Adipose tissue (tissue), 3 donors: ENCODE data around the gene PDSS2. TPM values are rescaled to one million over a fixed set of nuclear protein-coding genes. Genes with fewer than 3 reads are reported as not detected.
"Not testable (repeated sequence)": the region's sequence is repeated elsewhere in the genome, so short reads cannot be mapped to it uniquely, and the experiment has no call there.

Source experiments
- H3K27ac ChIP-seq: one replicate; pipeline ENCODE4 v1.5.1; 2013; ENCODE audit warnings: low read depth, low read length
- WGBS, 3 donors: extraction: QIAGEN DNeasy Blood & Tissue Kit; methylation state at CpG; one replicate each; pipeline ENCODE4 v1.1.7; 2013; 5-methylcytosine and 5-hydroxymethylcytosine counted together
- polyA plus RNA-seq, 3 donors: library from polyadenylated mRNA; stranded (reverse); fragments of 200-250 nt; gene quantifications; one replicate each; pipeline ENCODE4 v1.2.3, GENCODE V29; 2013
- donor health status: healthy with polysubstance abuse.
- donor health status: Bipolar disorder and iron deficiency.
- donor health status: healthy.

Gene PDSS2
- polyA plus RNA-seq, 3 donors = 6.7 to 10.4 (median 8.9) TPM

GRCh38 chr6:107434812-107435211 is 24.6 kb downstream of the PDSS2 start:
- no peak overlapping the region for H3K27ac ChIP-seq
- WGBS, 3 donors = 91 to 97% (median 93%) methylated on average over 3 of the region's 3 CpGs

- H3K27ac ChIP-seq = not testable (repeated sequence)
- 64 to 92% (median 65%) methylated on average over 6 of the region's 6 CpGs for WGBS, 3 donors
Observed at GRCh38 chr6:107425951-107426350, 33.4 kb downstream of the PDSS2 start.

GRCh38 chr6:107423474-107423990 is 35.8 kb downstream of the PDSS2 start:
- 24 to 62% (median 40%) methylated on average over 1 of the region's 1 CpG for WGBS, 3 donors

GRCh38 chr6:107421696-107422256 is 37.6 kb downstream of the PDSS2 start:
- no peak overlapping the region for H3K27ac ChIP-seq
- WGBS, 3 donors = 60 to 67% (median 66%) methylated on average over 5 of the region's 5 CpGs

More at GRCh38 chr6:107423474-107423990, 35.8 kb downstream of the PDSS2 start:
- no peak overlapping the region for H3K27ac ChIP-seq

GRCh38 chr6:107419733-107420132 is 39.6 kb downstream of the PDSS2 start:
- WGBS, 3 donors = 71 to 89% (median 86%) methylated on average over 2 of the region's 2 CpGs
- no peak overlapping the region for H3K27ac ChIP-seq

- WGBS, 3 donors = 93 to 96% (median 94%) methylated on average over 1 of the region's 1 CpG
- no peak overlapping the region for H3K27ac ChIP-seq
Observed at GRCh38 chr6:107418118-107418517, 41.2 kb downstream of the PDSS2 start.

DNA sequence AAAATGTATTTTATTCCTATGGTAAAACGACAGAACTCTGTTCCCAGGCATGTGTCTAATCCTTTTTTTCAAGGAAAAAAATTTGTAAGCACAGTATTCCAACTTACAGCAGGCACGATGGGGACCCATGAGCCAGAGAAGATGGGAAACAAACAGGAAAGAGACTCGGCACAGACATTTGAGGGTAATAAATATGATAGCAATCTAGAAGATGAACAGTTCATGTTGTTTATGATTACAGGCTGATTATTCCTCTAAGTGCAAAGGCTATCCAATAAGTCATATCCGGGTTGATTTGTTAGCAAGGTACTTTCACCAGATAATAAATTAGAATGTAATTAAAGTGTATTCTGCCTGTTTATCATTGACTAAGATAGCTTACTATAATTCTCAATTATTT is 43.2 kb downstream of the PDSS2 start:
- H3K27ac ChIP-seq = no peak overlapping the region
- WGBS, 3 donors = 77 to 90% (median 79%) methylated on average over 4 of the region's 4 CpGs

DNA sequence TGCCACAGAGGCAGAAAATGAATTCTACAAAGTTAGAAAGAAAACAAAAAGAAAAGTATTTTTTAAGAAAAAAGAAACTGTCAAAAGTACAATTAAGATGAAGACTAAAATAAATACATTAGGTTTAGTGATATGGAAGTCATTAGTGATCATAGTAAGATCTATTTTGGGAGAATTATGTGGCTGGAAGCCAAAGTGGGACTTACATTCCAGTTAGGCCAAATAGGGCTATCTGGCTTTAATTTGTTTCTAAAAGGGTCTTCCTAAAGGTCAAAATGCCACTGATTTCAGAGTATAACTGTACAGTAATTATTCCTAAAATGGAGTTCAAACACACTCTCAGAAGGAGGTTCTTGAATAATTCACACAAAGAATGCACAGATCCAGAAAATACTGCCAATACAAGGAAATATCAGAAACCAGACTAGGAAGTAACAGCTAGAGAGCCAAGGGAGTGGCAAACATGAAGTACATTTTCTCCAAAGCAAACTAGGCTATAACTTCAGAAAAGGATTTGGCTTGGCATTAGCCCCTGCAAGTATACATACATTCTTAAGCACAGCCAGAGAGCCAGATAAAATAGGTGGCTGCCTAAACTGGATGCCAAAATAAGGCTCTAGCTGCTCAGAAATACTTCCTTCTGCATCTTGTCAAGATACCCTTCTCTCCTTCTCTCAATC is 45.3 kb downstream of the PDSS2 start:
- no peak overlapping the region for H3K27ac ChIP-seq

GRCh38 chr6:107411161-107411560 is 48.2 kb downstream of the PDSS2 start:
- WGBS, 3 donors = 96 to 100% (median 98%) methylated on average over 3 of the region's 3 CpGs
- H3K27ac ChIP-seq = no peak overlapping the region

- 90 to 96% (median 94%) methylated on average over 2 of the region's 2 CpGs for WGBS, 3 donors
- no peak overlapping the region for H3K27ac ChIP-seq
Observed at GRCh38 chr6:107409942-107410341, 49.4 kb downstream of the PDSS2 start.

- H3K27ac ChIP-seq = no peak overlapping the region
- WGBS, 3 donors = 59 to 79% (median 79%) methylated on average over 3 of the region's 3 CpGs
Observed at GRCh38 chr6:107408714-107409113, 50.6 kb downstream of the PDSS2 start.

GRCh38 chr6:107405002-107405401 is 54.4 kb downstream of the PDSS2 start:
- no peak overlapping the region for H3K27ac ChIP-seq
- 95 to 98% (median 97%) methylated on average over 3 of the region's 3 CpGs for WGBS, 3 donors

- H3K27ac ChIP-seq = no peak overlapping the region
- WGBS, 3 donors = 89 to 100% (median 97%) methylated on average over 1 of the region's 1 CpG
Observed at GRCh38 chr6:107402533-107402932, 56.8 kb downstream of the PDSS2 start.

GRCh38 chr6:107401573-107401972 is 57.8 kb downstream of the PDSS2 start:
- H3K27ac ChIP-seq = no peak overlapping the region
- WGBS, 3 donors = 90 to 100% (median 92%) methylated on average over 1 of the region's 1 CpG

GRCh38 chr6:107400616-107401147 is 58.7 kb downstream of the PDSS2 start:
- 93 to 97% (median 96%) methylated on average over 4 of the region's 4 CpGs for WGBS, 3 donors
- H3K27ac ChIP-seq = no peak overlapping the region

DNA sequence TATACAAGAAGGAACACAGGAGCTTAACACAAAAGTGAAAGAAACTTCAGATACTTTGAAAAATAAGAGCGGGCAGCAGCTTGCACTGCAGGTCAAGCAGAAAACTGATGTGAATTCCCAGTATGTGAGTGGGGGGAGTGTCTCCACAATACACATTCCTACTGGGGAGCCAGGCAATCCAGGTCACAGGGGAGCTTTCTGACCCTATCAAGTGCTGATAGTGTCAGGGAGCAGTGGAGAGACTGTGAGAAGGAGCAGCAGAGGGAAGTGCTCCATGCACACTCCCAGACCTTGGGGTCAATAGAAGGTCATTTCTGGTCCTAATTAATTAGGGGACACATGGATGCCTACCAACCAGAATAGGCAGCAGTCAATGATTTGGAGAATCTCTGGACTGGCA is 59.4 kb downstream of the PDSS2 start:
- 92 to 97% (median 95%) methylated on average over 1 of the region's 1 CpG for WGBS, 3 donors
- H3K27ac ChIP-seq = no peak overlapping the region

GRCh38 chr6:107398001-107398400 is 61.4 kb downstream of the PDSS2 start:
- no peak overlapping the region for H3K27ac ChIP-seq

GRCh38 chr6:107396211-107396610 is 63.2 kb downstream of the PDSS2 start:
- no peak overlapping the region for H3K27ac ChIP-seq
- 52 to 90% (median 82%) methylated on average over 1 of the region's 1 CpG for WGBS, 3 donors

GRCh38 chr6:107392069-107392468 is 67.3 kb downstream of the PDSS2 start:
- no peak overlapping the region for H3K27ac ChIP-seq

More at GRCh38 chr6:107392069-107392468, 67.3 kb downstream of the PDSS2 start:
- WGBS, 3 donors = 93 to 99% (median 97%) methylated on average over 2 of the region's 2 CpGs
